ENCODE measurements around the gene CERKL.

- TF ChIP-seq CTCF (IDR thresholded peaks at IDR 0.05) (no peak), POLR2A (IDR thresholded peaks at IDR 0.05) (no peak)
These were observed 43.7 kb downstream of the CERKL start for GRCh38 chr2:181613241-181613640.
